Endodermal cell (in vitro differentiated cells): ENCODE data around the gene GGNBP2. TPM values are rescaled to one million over a fixed set of nuclear protein-coding genes. Genes with fewer than 3 reads are reported as not detected.
A peak's percentile ranks its signal among the peaks of the same experiment; 100 is the strongest.

Experiments used
- DNase-seq: peaks from one replicate; pipeline ENCODE4 v3.0.0-alpha.2; 2017
- H3K27ac ChIP-seq: 2 replicates; pipeline ENCODE4 v1.5.1; 2013; ENCODE audit warnings: mild to moderate bottlenecking, low read depth, low read length, moderate library complexity
- H3K27me3 ChIP-seq: 2 replicates; pipeline ENCODE4 v1.6.1; 2013; ENCODE audit warnings: mild to moderate bottlenecking, low read length, moderate library complexity; ENCODE audit not compliant: insufficient read depth, control insufficient read depth, poor library complexity, severe bottlenecking
- H3K36me3 ChIP-seq: 2 replicates; pipeline ENCODE4 v1.7.0; 2013; ENCODE audit warnings: mild to moderate bottlenecking, low read length, moderate library complexity; ENCODE audit not compliant: control insufficient read depth, insufficient read depth
- H3K4me1 ChIP-seq: one replicate; pipeline ENCODE4 v1.7.0; 2013; ENCODE audit warnings: low read length; ENCODE audit not compliant: control insufficient read depth, insufficient read depth
- H3K4me3 ChIP-seq: 2 replicates; pipeline ENCODE4 v1.5.1; 2013; ENCODE audit warnings: mild to moderate bottlenecking, low read length, moderate library complexity
- H3K9ac ChIP-seq: 2 replicates; pipeline ENCODE4 v1.6.1; 2013; ENCODE audit warnings: mild to moderate bottlenecking, low read length, moderate library complexity; ENCODE audit not compliant: poor library complexity, severe bottlenecking; ENCODE audit errors: extremely low read depth
- H3K9me3 ChIP-seq: 2 replicates; pipeline ENCODE4 v1.6.1; 2013; ENCODE audit warnings: mild to moderate bottlenecking, low read length, moderate library complexity; ENCODE audit not compliant: control insufficient read depth
- H3K27ac Mint-ChIP-seq: 2 replicates; pipeline ENCODE4 v1.8.0; 2020; ENCODE audit warnings: mixed read lengths
- H3K27me3 Mint-ChIP-seq: 2 replicates; pipeline ENCODE4 v1.8.0; 2021; ENCODE audit warnings: mild to moderate bottlenecking, mixed read lengths; ENCODE audit not compliant: insufficient read depth
- H3K36me3 Mint-ChIP-seq: 2 replicates; pipeline ENCODE4 v1.8.0; 2020; ENCODE audit warnings: low read depth, mixed read lengths
- H3K4me1 Mint-ChIP-seq: 2 replicates; pipeline ENCODE4 v1.8.0; 2020; ENCODE audit warnings: mixed read lengths
- H3K4me3 Mint-ChIP-seq: 2 replicates; pipeline ENCODE4 v1.8.0; 2020; ENCODE audit warnings: mild to moderate bottlenecking, moderate library complexity, mixed read lengths
- H3K9me3 Mint-ChIP-seq: 2 replicates; pipeline ENCODE4 v1.8.0; 2020; ENCODE audit warnings: mild to moderate bottlenecking, mixed read lengths
- CTCF ChIP-seq: fragments of 200-600 bp; sonication (generic); conservative IDR thresholded peaks from 2 replicates; pipeline ENCODE4 v1.5.0; 2021; ENCODE audit warnings: antibody characterized with exemption, mild to moderate bottlenecking
- WGBS, 2 experiments: methylation state at CpG; one replicate each; pipeline versions ENCODE4 v1.1.5 to v1.1.7; 2013; ENCODE audit warnings: missing lambda C conversion rate in 2 of 2, mixed read lengths in 1 of 2; ENCODE audit not compliant: insufficient coverage in 1 of 2, insufficient read length in 1 of 2; 5-methylcytosine and 5-hydroxymethylcytosine counted together
- total RNA-seq, 2 donors: library from RNA; stranded (reverse); fragmentation: NEBNext Ultra II Directional in 1 of 2; extraction: Animal tissue kit (Norgen Biotek cat#: 25700) in 1 of 2; gene quantifications; 2 replicates in 1 of 2; 3 replicates in 1 of 2; pipeline ENCODE4 v1.2.1, GENCODE V29; 2021

Gene GGNBP2
- total RNA-seq, 2 donors from 2014 or later = 56.8 to 61.6 TPM

- Histone ChIP-seq H3K27ac (no peak overlapping the region), H3K27me3 (no peaks in the 10 kb centered on the region), H3K4me3 (no peak overlapping the region), H3K4me1 (no peaks in the 10 kb centered on the region), H3K9me3 (no peaks in the 10 kb centered on the region), H3K9ac (no peak overlapping the region), H3K36me3 (peaks cover 86% of the 10 kb centered on the region)
- no peak overlapping the region for H3K4me3 Mint-ChIP-seq
- DNase-seq = no peak
- H3K4me1 Mint-ChIP-seq = no peaks in the 10 kb centered on the region
- H3K9me3 Mint-ChIP-seq = no peaks in the 10 kb centered on the region
- no peaks in the 10 kb centered on the region for H3K27me3 Mint-ChIP-seq
- peaks cover 58% of the 10 kb centered on the region for H3K36me3 Mint-ChIP-seq
- WGBS, 2 experiments = 95 to 100% methylated on average over 6 of the region's 6 CpGs
- no peak overlapping the region for H3K27ac Mint-ChIP-seq
- no peak for TF ChIP-seq CTCF
These were observed 18.8 kb upstream of the GGNBP2 start for GRCh38 chr17:36525888-36526287.

GRCh38 chr17:36527621-36528250 is 17.0 kb upstream of the GGNBP2 start:
- Mint-ChIP-seq H3K27ac (no peak overlapping the region), H3K4me3 (no peak overlapping the region), H3K9me3 (no peaks in the 10 kb centered on the region), H3K4me1 (no peaks in the 10 kb centered on the region), H3K36me3 (peaks cover 64% of the 10 kb centered on the region), H3K27me3 (no peaks in the 10 kb centered on the region)
- Histone ChIP-seq H3K4me3 (no peak overlapping the region), H3K9ac (no peak overlapping the region), H3K9me3 (no peaks in the 10 kb centered on the region), H3K4me1 (no peaks in the 10 kb centered on the region), H3K27me3 (no peaks in the 10 kb centered on the region), H3K36me3 (peaks cover 91% of the 10 kb centered on the region), H3K27ac (no peak overlapping the region)
- TF ChIP-seq CTCF = no peak
- WGBS, 2 experiments = 91 to 93% methylated on average over 7 of the region's 7 CpGs
- peak; percentile 38 for DNase-seq

- H3K4me3 ChIP-seq = no peak overlapping the region
These were observed 15.6 kb upstream of the GGNBP2 start for GRCh38 chr17:36529121-36529520.

More at GRCh38 chr17:36529121-36529520, 15.6 kb upstream of the GGNBP2 start:
- no peak overlapping the region for H3K4me3 Mint-ChIP-seq
- Histone ChIP-seq H3K9me3 (no peaks in the 10 kb centered on the region), H3K27me3 (no peaks in the 10 kb centered on the region), H3K4me1 (peaks cover 7% of the 10 kb centered on the region), H3K36me3 (peaks cover 88% of the 10 kb centered on the region), H3K27ac (no peak overlapping the region), H3K9ac (no peak overlapping the region)
- no peak for TF ChIP-seq CTCF
- no peaks in the 10 kb centered on the region for H3K9me3 Mint-ChIP-seq
- no peak overlapping the region for H3K27ac Mint-ChIP-seq
- no peaks in the 10 kb centered on the region for H3K27me3 Mint-ChIP-seq
- H3K4me1 Mint-ChIP-seq = peaks cover 4% of the 10 kb centered on the region
- DNase-seq = no peak
- peaks cover 67% of the 10 kb centered on the region for H3K36me3 Mint-ChIP-seq
